HG03108 (cell line): ENCODE measurements around the gene RELN.
"Not testable (repeated sequence)": the region's sequence is repeated elsewhere in the genome, so short reads cannot be mapped to it uniquely, and the experiment has no call there.

Experiments
- ATAC-seq: cut with Tn5 transposase; IDR thresholded peaks from one replicate; pipeline ENCODE4 v1.9.1; 2021; ENCODE audit warnings: moderate library complexity; ENCODE audit not compliant: unreplicated experiment

RELN gene

DNA sequence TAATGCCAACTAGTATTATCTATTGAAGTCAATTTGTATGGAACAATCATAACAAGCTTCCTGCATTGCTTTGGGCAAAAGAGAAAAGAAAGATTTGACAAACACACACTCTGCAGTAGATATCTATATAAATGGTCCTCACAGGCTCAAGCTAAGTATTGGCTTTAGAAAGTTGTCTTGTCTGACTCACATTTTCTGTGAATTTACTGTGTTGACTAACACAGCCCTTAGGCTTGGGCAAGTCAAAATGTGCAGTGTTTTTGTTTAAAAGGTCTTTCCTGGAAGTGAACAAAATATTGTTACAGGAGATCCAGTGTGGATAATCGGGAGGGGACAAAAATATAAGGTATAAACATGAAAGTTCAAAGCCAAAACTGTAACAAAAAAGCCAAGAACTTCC, 194.4 kb downstream of the RELN start:
- no peak for ATAC-seq

DNA sequence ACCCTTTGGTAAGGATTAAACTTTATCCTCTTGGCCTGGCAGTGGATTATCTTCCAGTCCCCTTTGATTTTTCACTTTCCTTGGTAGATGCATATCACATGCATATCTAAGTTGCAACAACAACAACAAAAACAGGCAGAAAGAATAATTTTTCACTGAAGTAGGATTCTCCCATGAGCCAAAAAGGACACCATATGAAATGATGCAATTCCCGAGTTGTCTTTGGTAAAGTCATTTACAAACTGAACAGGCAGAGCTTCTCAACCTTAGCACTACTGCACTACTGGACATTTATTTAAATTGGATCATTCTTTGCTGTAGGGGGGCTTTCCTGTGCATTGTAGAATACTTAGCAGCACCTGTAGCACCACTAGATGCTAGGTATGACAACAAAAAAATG, 195.0 kb downstream of the RELN start:
- ATAC-seq, result no peak

DNA sequence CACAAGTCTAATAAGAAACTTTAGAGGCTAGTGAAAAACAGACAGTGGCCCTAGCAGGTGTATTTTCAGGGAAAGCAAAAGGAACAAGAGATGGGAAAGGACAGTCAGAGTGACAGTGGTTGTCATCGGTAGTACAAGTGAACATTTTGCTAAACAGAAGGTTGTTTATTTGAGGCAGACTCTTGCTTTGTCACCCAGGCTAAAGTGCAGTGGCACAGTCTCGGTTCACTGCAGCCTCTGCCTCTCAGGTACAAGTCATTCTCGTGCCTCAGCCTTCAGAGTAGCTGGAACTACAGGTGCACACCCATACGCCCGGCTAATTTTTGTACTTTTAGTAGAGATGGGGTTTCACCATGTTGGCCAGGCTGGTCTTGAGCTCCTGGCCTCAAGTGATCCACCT, 195.8 kb downstream of the RELN start:
- no peak for ATAC-seq

DNA sequence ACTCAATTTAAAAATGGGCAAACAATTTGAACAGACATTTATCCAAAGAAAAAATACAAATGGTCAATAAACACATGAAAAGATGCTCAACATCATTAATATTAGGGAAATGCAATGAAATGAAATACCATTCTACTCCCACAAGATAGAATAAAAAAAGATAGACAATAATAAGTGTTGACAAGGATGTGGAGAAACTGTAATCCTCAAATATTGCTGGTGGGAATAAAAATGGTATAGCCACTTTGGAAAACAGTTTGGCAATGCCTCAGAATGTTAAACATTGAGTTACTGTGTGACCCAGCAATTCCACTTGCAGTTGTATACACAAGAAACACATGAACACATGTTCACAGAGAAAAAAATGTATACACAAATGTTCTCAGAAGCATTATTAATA, 197.6 kb downstream of the RELN start:
- ATAC-seq, result no peak

DNA sequence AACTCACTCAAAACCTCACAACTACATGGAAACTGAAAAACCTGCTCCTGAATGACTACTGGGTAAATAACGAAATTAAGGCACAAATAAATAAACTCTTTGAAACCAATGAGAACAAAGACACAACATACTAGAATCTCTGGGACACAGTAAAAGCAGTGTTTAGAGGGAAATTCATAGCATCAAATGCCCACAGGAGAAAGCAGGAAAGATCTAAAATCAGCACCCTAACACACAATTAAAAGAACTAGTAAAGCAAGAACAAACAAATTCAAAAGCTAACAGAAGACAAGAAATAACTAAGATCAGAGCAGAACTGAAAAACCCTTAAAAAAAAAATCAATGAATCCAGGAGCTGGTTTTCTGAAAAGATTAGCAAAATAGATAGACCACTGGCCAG, 202.4 kb downstream of the RELN start:
- not testable (repeated sequence) for ATAC-seq

DNA sequence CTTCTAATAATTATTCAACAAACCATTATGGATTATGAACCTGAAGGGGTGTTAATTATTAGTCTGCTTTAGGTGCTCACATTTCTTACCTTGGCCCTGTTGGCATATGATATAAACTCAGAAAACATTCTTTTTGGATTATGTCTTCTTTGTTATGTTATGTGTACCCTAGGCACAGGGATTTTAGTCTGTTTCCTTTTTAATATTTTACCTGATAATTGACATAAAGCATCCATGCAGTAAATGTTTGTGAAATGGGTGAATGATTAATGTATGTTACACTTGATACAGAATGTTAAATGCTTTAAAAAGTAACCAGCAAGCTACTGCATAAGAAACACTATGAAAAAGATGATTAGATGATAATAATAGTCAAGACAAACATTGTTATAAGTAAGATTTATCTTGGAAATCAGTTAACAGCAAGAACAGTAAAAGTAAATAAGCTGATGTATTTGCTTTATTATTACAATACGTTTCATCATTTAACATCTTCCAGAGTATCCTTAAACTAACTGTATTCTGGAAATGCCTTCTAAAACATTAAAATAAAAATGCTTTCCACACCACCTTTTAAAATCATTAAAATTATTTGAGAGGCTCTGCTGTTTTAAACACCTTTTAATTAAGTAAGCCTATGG, 204.7 kb downstream of the RELN start:
- ATAC-seq, result no peak

DNA sequence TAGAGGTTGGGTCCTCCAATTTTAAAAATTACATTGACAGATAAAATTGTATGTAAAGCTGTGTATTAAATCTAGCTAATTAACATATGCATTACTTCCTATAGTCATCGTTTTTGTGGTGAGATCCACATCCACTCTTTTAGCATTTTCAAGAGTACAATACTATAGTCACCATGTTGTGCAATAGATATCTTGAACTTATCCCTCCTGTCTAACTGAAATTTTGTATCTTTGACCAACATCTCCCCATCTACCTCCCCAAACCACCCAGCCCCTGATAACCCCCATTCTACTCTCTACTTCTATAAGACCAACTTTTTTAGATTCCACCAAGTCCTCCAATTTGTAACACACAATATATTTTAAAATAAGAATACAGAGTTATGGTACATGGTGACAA, 208.0 kb downstream of the RELN start:
- ATAC-seq, result no peak

DNA sequence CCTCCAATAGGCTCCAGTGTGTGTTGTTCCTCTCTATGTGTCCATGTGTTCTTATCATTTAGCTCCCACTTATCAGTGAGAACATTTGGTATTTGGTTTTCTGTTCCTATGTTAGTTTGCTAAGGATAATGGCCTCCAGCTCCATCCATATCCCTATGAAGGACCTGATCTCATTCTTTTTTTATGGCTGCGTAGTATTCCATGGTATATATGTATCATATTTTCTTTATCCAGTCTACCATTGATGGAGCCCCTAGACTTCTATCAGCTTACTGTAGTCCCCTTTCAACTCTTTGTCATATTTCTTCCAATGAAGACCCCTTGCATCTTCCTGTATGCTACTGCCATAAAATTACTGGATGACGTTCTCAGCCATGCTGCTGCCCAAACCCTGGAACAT, 208.9 kb downstream of the RELN start:
- not testable (repeated sequence) for ATAC-seq

DNA sequence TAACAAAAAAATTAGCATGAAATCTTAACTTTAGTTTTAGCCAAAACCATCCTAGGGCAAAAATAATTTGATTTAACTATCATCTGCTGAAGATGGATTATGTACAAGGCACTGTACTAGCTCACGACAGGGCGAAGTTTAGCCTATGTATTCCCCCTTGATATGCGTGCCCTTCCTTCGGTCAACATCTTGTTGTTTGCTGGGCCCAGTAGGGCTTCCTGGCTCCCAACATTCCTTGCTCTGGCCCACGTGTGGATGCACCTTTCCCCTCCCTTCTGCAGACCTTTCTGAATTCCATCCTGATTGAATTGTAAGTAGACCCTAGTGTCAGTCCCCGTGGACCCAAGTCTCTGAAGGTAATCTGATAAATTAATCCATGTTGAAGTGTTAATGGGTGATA, 212.0 kb downstream of the RELN start:
- ATAC-seq, result no peak

DNA sequence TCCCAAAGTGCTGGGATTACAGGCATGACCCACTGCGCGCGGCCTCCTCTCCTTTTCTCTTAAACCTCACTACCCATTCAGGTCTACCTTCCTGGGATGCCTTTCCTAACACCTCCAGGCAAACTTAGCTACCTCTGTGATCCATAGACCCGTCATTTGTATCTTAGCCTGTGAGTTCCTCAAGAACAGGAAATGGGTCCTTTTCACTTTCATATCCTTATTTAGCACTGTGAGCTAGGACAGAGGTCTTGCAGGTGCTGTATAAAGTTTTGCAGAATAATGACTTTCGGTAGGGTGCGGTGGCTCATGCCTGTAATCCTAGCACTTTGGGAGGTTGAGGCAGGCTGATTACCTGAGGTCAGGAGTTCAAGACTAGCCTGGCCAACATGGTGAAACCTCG, 215.7 kb downstream of the RELN start:
- no peak for ATAC-seq

DNA sequence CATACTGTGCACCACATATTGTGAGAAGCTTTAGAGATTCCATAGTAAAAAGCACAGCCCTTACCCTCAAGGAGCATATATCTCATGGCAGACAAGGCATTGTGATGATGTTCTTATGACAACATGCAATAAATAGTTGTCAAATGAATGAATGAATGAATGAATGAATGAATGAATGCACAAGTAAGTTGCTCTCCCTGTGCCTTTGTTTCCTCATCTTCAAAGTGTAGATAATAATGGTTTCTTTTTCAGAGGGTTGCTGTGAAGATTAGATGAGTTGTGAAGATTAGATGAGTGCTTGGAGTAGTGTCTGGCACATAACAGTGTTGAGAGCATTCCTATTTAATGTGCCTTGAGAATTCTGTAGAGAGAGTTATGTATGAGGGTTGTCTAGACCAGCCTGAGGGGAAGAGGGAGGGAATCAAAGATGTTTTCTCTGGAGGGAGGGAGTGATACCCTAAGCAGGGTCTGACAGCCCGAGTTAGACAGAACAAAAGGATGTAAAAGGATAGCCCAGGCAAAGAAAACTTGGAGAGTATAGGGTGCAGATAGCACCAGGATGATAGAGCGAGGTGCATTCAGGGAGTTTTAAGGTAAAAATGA, 217.2 kb downstream of the RELN start:
- no peak for ATAC-seq

DNA sequence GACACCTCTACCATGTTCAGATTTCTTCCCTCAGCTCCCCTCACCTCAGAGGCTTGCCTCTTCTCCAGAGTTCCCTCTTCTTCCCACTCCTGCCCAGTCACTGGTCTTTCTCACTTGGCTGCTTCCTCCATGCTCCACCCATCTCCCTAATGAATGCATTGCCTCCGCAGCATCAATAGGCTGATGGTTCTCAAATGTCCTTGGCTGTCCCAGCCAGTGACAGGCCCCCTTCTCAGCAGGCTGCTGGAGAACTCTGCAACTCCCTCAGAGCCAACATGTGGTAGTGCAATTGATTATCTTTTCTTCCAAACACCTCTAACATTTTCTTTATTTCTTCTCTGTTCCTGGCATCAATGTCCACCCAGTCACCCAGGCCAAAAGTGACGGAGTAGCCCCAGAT, 218.2 kb downstream of the RELN start:
- ATAC-seq, result no peak

DNA sequence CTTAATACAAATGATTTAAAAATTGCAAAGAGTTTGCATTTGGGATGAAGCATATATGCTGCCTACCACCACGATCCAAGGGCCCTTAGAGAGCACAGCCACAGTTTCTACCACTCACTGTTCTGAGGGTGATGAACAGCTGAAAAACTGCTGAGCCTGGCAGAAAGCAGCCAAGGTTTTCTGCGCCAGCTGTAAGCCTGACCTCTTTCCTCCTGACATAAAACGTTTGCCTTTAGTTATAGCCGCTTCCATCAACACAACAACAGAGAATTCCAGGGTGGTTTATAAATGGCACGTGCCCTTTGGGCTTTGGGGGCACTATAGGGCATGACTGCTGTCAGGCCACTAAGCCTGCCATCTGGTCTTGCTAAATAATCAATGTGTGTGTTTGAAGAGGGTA, 222.8 kb downstream of the RELN start:
- ATAC-seq, result no peak

DNA sequence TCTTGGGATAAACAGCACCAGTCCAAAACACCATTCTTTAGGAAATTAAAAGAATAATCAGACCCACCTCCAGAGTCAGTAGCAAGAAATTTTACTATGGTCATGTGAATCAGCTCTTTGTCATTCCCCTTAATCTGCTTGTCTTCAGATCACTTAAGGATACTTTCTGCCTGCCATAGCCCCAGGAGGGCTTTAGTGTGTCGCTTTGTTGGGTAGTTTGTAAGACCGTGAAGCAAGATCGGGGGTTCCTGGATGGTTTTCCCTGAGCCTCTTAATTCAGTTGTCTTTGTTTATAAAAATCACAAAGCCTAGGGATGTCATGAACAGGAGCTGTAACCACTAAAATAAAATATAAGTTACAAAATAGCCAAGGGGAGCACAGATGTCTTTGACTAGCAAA, 223.6 kb downstream of the RELN start:
- ATAC-seq, result no peak

DNA sequence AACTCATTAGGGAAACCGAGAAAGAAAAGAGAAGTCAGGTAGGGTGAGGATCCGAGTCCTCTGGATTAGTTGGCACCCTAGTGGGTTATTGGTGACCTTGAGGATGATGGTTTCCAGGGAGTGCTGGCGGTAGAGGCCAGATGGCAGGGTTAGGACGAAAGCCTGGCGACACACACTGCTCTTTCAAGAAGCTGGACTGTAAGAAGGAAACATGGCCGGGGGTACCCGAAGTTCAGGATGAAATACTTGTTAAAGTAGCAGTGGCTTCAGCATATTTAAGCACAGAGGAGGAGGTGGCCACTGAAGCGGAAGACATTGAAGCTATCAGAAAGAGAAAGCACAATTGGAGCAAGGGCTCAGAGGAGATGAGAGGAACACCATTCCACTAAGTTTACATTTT, 224.6 kb downstream of the RELN start:
- no peak for ATAC-seq

DNA sequence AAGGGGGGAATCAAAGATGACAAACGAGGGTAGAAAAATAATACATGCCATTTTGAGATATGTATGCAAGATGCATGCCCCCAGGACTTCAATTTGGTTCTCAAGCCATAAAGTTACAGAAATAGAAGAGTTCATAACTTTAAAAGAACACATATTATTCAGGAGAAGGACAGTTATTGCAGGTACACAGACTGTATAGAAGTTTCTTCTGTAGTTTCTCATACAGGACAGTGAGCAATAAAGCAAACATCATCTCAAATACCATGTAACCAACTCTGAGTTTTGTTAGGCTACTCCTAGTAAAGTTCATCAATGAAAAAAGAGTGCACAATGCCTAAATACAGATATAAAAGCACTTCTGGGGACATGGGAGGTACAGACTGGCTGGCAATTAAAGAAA, 226.6 kb downstream of the RELN start:
- ATAC-seq, result no peak

DNA sequence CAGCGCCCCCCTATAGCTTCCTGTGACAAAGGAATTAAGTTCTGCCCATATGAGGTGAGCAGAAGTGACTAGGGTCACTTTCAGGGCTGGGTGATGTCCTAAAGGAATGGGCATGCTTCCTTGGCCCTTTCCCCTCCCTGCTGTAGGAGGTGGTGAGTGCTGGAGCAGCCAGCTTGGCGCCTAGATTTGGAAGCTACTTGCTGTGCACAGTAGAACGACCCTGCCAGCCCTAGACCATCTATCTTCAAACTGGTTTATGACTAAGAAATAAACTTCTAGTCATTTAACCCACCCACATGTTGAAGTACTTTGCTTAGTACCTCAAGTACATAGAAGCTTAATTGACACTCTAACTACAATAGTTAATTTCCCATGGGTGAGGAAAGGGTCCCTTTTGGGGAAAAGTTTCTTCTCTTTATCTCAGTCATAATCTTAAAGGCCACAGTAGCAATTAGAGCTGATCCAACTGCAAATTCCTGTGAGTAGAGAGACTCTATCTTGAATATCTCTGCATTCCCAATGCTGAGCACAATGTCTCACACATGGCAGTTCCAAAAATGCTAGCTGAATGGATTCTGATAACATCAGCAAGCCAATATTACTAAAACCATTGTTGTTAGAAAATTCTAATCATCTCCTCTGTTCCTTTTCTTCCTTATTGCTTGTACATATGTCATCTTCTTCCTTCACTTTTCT, 227.2 kb downstream of the RELN start:
- no peak for ATAC-seq

DNA sequence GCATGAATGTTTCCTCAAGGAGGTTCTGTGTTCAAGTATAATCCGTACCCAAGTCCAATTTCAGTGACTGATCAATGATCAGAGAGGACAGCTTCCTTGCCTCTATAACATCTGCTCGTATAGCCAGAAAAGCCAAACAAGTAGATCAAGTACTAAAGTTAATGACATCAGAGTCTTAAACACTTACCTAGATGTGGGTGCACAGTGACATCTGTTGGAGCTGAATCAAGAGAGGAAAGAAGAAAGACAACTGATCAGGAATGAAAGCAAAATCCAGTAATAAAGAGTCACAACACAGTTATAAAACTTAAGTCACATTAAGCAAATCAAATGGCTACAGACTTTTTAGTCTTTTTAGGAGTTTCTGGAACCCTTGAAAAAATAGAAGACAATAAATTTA, 236.5 kb downstream of the RELN start:
- no peak for ATAC-seq

DNA sequence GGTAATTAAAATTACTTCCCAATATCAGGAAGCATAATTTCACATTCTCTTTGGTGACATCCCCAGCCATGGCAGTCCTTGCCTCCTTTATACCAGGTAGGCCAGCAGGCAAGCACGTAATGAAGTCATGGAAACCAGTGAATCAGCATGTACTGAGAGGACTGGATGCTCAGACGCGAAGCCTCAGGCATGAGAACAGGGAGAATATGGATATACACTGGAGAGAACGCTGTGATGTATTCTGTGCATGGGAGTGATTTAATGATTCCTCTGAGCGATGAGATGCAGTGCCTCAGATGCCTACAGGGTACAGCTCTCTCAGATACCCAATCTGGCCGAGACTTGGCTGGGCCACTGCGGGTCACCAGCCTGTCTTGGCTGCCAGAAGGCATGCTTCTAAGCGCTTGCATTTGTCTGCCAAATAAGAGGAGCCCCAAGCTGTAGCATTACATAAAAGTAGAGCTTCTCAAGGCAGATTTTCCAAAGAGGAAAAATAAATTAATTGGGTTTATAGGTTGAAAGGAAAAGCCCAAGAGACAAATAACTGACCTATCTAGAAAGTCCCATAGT, 238.1 kb downstream of the RELN start:
- no peak for ATAC-seq

DNA sequence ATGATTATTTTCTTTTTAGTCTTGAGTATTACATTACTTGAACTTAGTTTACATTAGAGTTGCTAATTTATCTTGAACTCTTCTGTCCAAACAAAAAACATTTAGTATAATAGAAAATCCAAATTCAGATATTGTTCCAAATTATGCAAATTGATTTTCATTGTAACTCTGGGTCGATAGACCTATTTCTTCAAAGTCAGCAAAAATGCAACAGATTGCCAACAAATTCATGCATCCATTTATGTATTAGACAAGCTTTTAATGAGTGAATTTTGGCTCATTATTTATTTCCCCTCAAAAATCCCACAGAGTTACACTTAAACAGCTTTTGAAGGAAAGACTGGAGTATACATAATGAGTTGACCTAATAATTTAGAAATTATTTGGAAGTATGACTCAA, 240.8 kb downstream of the RELN start:
- ATAC-seq, result no peak

DNA sequence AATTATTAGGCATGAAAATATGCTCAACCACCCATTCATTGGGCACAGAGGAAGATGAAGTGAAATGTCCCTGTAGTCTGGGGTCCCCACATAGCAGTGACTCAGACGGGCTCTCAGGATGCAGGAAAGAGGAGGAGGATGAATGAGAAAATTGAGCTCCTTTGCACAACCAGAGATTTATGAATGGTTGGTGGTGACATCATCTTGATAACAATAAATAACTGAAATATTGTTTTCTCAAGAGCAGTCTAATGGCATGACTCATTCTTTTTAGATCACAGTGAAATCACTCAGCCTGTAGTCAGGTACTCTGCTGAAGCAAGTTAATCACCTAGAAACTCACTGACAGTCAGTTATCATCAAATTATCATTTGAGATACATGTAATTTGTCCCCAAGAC, 254.1 kb downstream of the RELN start:
- no peak for ATAC-seq

DNA sequence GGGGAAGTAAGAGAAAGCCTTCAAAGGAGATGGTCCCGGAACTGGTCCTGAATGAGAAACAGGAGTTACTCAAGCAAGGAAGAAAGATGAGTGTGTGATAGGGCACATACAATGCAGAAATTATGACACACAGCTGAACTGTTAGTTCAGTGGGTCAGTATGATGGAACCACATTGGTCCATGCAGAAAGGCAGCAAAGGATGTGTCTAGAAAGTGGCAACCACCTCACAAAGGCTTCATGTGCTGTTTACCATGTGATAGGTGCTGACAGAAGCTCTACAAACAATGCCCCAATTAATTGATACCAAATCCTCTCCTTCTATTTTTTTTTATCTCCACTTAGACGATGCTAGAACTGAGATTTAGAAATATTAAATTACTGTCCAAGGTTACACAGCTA, 258.3 kb downstream of the RELN start:
- ATAC-seq, result no peak
